ENCODE results near the gene BST1. TPM values are rescaled to one million over a fixed set of nuclear protein-coding genes. Genes with fewer than 3 reads are reported as not detected.

Gene BST1
- total RNA-seq, 1 donor from 2014 or later = 5.2 TPM

- no peak overlapping the region for H3K9ac ChIP-seq (ENCODE audit: low read depth in 1 of 3, low read length in 3 of 3)
- no peaks in the 10 kb centered on the region for H3K4me1 ChIP-seq (ENCODE audit: control insufficient read depth in 3 of 3, insufficient read depth in 3 of 3, low read length in 3 of 3)
- no peaks in the 10 kb centered on the region for H3K9me3 ChIP-seq (ENCODE audit: control insufficient read depth in 3 of 3, low read length in 3 of 3)
- H3K36me3 ChIP-seq (ENCODE audit: control insufficient read depth in 3 of 3, insufficient read depth in 3 of 3, low read length in 3 of 3) = peaks cover 0 to 5% (median 0%) of the 10 kb centered on the region in 3 donors
- H3K27ac ChIP-seq (ENCODE audit: low read depth, low read length) = no peak overlapping the region
- no peaks in the 10 kb centered on the region for H3K27me3 ChIP-seq (ENCODE audit: control insufficient read depth in 3 of 3, insufficient read depth in 3 of 3, low read length in 3 of 3)
- H3K4me3 ChIP-seq (ENCODE audit: low read length in 3 of 3) = no peak overlapping the region
Measured at GRCh38 chr4:15771216-15772058, 68.6 kb downstream of the BST1 start.

- H3K36me3 ChIP-seq (ENCODE audit: control insufficient read depth in 3 of 3, insufficient read depth in 3 of 3, low read length in 3 of 3) = peaks cover 0 to 4% (median 0%) of the 10 kb centered on the region in 3 donors
- H3K9me3 ChIP-seq (ENCODE audit: control insufficient read depth in 3 of 3, low read length in 3 of 3) = no peaks in the 10 kb centered on the region
- H3K4me1 ChIP-seq (ENCODE audit: control insufficient read depth in 3 of 3, insufficient read depth in 3 of 3, low read length in 3 of 3) = peaks cover 7 to 16% (median 8%) of the 10 kb centered on the region in 3 donors
- H3K27ac ChIP-seq (ENCODE audit: low read depth, low read length) = no peak overlapping the region
- no peak overlapping the region for H3K4me3 ChIP-seq (ENCODE audit: low read length in 3 of 3)
- H3K27me3 ChIP-seq (ENCODE audit: control insufficient read depth in 3 of 3, insufficient read depth in 3 of 3, low read length in 3 of 3) = no peaks in the 10 kb centered on the region
- H3K9ac ChIP-seq (ENCODE audit: low read depth in 1 of 3, low read length in 3 of 3) = no peak overlapping the region
Measured at GRCh38 chr4:15774020-15774420, 71.2 kb downstream of the BST1 start.

- Histone ChIP-seq H3K27me3 (ENCODE audit: control insufficient read depth in 3 of 3, insufficient read depth in 3 of 3, low read length in 3 of 3) (no peaks in the 10 kb centered on the region), H3K9me3 (ENCODE audit: control insufficient read depth in 3 of 3, low read length in 3 of 3) (no peaks in the 10 kb centered on the region), H3K4me3 (ENCODE audit: low read length in 3 of 3) (peak overlapping the region in 1 of 3 donors; percentile 78), H3K4me1 (ENCODE audit: control insufficient read depth in 3 of 3, insufficient read depth in 3 of 3, low read length in 3 of 3) (peaks cover 7 to 27% (median 14%) of the 10 kb centered on the region in 3 donors), H3K27ac (ENCODE audit: low read depth, low read length) (peak overlapping the region; percentile 77), H3K36me3 (ENCODE audit: control insufficient read depth in 3 of 3, insufficient read depth in 3 of 3, low read length in 3 of 3) (peaks cover 0 to 2% (median 0%) of the 10 kb centered on the region in 3 donors), H3K9ac (ENCODE audit: low read depth in 1 of 3, low read length in 3 of 3) (no peak overlapping the region)
Measured at GRCh38 chr4:15776871-15777648, 74.2 kb downstream of the BST1 start.

- Histone ChIP-seq H3K4me3 (ENCODE audit: low read length in 3 of 3) (peak overlapping the region; percentile 76 to 87 (median 78)), H3K4me1 (ENCODE audit: control insufficient read depth in 3 of 3, insufficient read depth in 3 of 3, low read length in 3 of 3) (peaks cover 7 to 28% (median 14%) of the 10 kb centered on the region in 3 donors), H3K9me3 (ENCODE audit: control insufficient read depth in 3 of 3, low read length in 3 of 3) (no peaks in the 10 kb centered on the region), H3K27me3 (ENCODE audit: control insufficient read depth in 3 of 3, insufficient read depth in 3 of 3, low read length in 3 of 3) (no peaks in the 10 kb centered on the region), H3K27ac (ENCODE audit: low read depth, low read length) (peak overlapping the region; percentile 77), H3K36me3 (ENCODE audit: control insufficient read depth in 3 of 3, insufficient read depth in 3 of 3, low read length in 3 of 3) (peaks cover 0 to 2% (median 0%) of the 10 kb centered on the region in 3 donors), H3K9ac (ENCODE audit: low read depth in 1 of 3, low read length in 3 of 3) (peak overlapping the region; percentile 81 to 92 (median 88))
Measured at GRCh38 chr4:15777697-15778288, 74.9 kb downstream of the BST1 start.

- no peaks in the 10 kb centered on the region for H3K27me3 ChIP-seq (ENCODE audit: control insufficient read depth in 3 of 3, insufficient read depth in 3 of 3, low read length in 3 of 3)
- peaks cover 0 to 2% (median 0%) of the 10 kb centered on the region in 3 donors for H3K36me3 ChIP-seq (ENCODE audit: control insufficient read depth in 3 of 3, insufficient read depth in 3 of 3, low read length in 3 of 3)
- peak within 1 kb of the TSS; percentile 81 to 92 (median 88) for H3K9ac ChIP-seq (ENCODE audit: low read depth in 1 of 3, low read length in 3 of 3)
- peak within 1 kb of the TSS; percentile 77 for H3K27ac ChIP-seq (ENCODE audit: low read depth, low read length)
- H3K4me3 ChIP-seq (ENCODE audit: low read length in 3 of 3) = peak within 1 kb of the TSS; percentile 76 to 87 (median 78)
- H3K4me1 ChIP-seq (ENCODE audit: control insufficient read depth in 3 of 3, insufficient read depth in 3 of 3, low read length in 3 of 3) = peaks cover 7 to 33% (median 14%) of the 10 kb centered on the region in 3 donors
- no peaks in the 10 kb centered on the region for H3K9me3 ChIP-seq (ENCODE audit: control insufficient read depth in 3 of 3, low read length in 3 of 3)
Measured at GRCh38 chr4:15778289-15779241, 75.7 kb downstream of the BST1 start, which contains the start of gene CD38. CD38 (plus strand) TSS chr4:15778328; CDS start chr4:15778415, 87 bp downstream.

GRCh38 chr4:15779306-15779705 is 76.4 kb downstream of the BST1 start:
- Histone ChIP-seq H3K27me3 (ENCODE audit: control insufficient read depth in 3 of 3, insufficient read depth in 3 of 3, low read length in 3 of 3) (no peaks in the 10 kb centered on the region), H3K9me3 (ENCODE audit: control insufficient read depth in 3 of 3, low read length in 3 of 3) (no peaks in the 10 kb centered on the region), H3K9ac (ENCODE audit: low read depth in 1 of 3, low read length in 3 of 3) (peak overlapping the region; percentile 81 to 92 (median 88)), H3K4me3 (ENCODE audit: low read length in 3 of 3) (peak overlapping the region; percentile 76 to 87 (median 78)), H3K36me3 (ENCODE audit: control insufficient read depth in 3 of 3, insufficient read depth in 3 of 3, low read length in 3 of 3) (peaks cover 0 to 5% (median 0%) of the 10 kb centered on the region in 3 donors), H3K27ac (ENCODE audit: low read depth, low read length) (peak overlapping the region; percentile 77), H3K4me1 (ENCODE audit: control insufficient read depth in 3 of 3, insufficient read depth in 3 of 3, low read length in 3 of 3) (peaks cover 7 to 33% (median 14%) of the 10 kb centered on the region in 3 donors)

GRCh38 chr4:15779809-15780208 is 76.9 kb downstream of the BST1 start:
- Histone ChIP-seq H3K4me1 (ENCODE audit: control insufficient read depth in 3 of 3, insufficient read depth in 3 of 3, low read length in 3 of 3) (peaks cover 7 to 33% (median 14%) of the 10 kb centered on the region in 3 donors), H3K27ac (ENCODE audit: low read depth, low read length) (peak overlapping the region; percentile 77), H3K9ac (ENCODE audit: low read depth in 1 of 3, low read length in 3 of 3) (peak overlapping the region; percentile 81 to 92 (median 88))

GRCh38 chr4:15781427-15782095 is 78.7 kb downstream of the BST1 start:
- Histone ChIP-seq H3K36me3 (ENCODE audit: control insufficient read depth in 3 of 3, insufficient read depth in 3 of 3, low read length in 3 of 3) (peaks cover 0 to 5% (median 3%) of the 10 kb centered on the region in 3 donors), H3K4me3 (ENCODE audit: low read length in 3 of 3) (no peak overlapping the region), H3K27me3 (ENCODE audit: control insufficient read depth in 3 of 3, insufficient read depth in 3 of 3, low read length in 3 of 3) (no peaks in the 10 kb centered on the region), H3K27ac (ENCODE audit: low read depth, low read length) (no peak overlapping the region), H3K9me3 (ENCODE audit: control insufficient read depth in 3 of 3, low read length in 3 of 3) (no peaks in the 10 kb centered on the region), H3K9ac (ENCODE audit: low read depth in 1 of 3, low read length in 3 of 3) (no peak overlapping the region), H3K4me1 (ENCODE audit: control insufficient read depth in 3 of 3, insufficient read depth in 3 of 3, low read length in 3 of 3) (peaks cover 7 to 33% (median 14%) of the 10 kb centered on the region in 3 donors)

More at GRCh38 chr4:15779809-15780208, 76.9 kb downstream of the BST1 start:
- peaks cover 0 to 5% (median 3%) of the 10 kb centered on the region in 3 donors for H3K36me3 ChIP-seq (ENCODE audit: control insufficient read depth in 3 of 3, insufficient read depth in 3 of 3, low read length in 3 of 3)
- no peaks in the 10 kb centered on the region for H3K27me3 ChIP-seq (ENCODE audit: control insufficient read depth in 3 of 3, insufficient read depth in 3 of 3, low read length in 3 of 3)
- H3K4me3 ChIP-seq (ENCODE audit: low read length in 3 of 3) = peak overlapping the region; percentile 76 to 87 (median 78)
- no peaks in the 10 kb centered on the region for H3K9me3 ChIP-seq (ENCODE audit: control insufficient read depth in 3 of 3, low read length in 3 of 3)
